Measurements from ENCODE around the gene FGD3. TPM values are rescaled to one million over a fixed set of nuclear protein-coding genes. Genes with fewer than 3 reads are reported as not detected.
A peak's percentile ranks its signal among the peaks of the same experiment; 100 is the strongest.

FGD3 gene
- total RNA-seq, 2 experiments from 2014 or later = 91.0 to 95.7 TPM

GRCh38 chr9:92966518-92966800, 19.1 kb downstream of the FGD3 start:
- ChIA-PET CTCF (interaction anchor here (1.4 to 1.9 kb wide), 3 partner anchors 9 to 20 kb away, joined by 5 to 10 read pairs (median 6); no protein-coding TSS in a partner anchor), POLR2A (interaction anchor here (0.9 to 6.7 kb wide), 14 partner anchors 9 to 296 kb away, joined by 3 to 161 read pairs (median 18); partner anchors contain the start of genes CARD19 and NINJ1)
- ATAC-seq (ENCODE audit: poor library complexity) (no peak), DNase-seq (peak in 3 of 14 experiments; percentile 22 to 44 (median 43))
- Mint-ChIP-seq H3K9me3 (peaks cover 3% of the 10 kb centered on the region), H3K27ac (peak overlapping the region; percentile 99), H3K4me1 (ENCODE audit: low read depth) (peaks cover 78% of the 10 kb centered on the region), H3K4me3 (peak overlapping the region; percentile 94), H3K27me3 (no peaks in the 10 kb centered on the region), H3K36me3 (ENCODE audit: low read depth) (peaks cover 81% of the 10 kb centered on the region)
- peak overlapping the region; percentile 69 for H3K4me3 ChIP-seq (ENCODE audit: low read length)
- H3K36me3 ChIP-seq (ENCODE audit: insufficient read depth, low read length) = peaks cover 52% of the 10 kb centered on the region
- H3K9me3 ChIP-seq (ENCODE audit: control insufficient read depth in 1 of 2, insufficient read depth in 1 of 2, low read length in 2 of 2) = peaks cover 0 to 7% of the 10 kb centered on the region in 2 experiments
- peaks cover 84% of the 10 kb centered on the region for H3K4me1 ChIP-seq (ENCODE audit: insufficient read depth, low read length)
- intact Hi-C loops (cut with DNase I, micrococcal nuclease) = loop anchor here (2.0 to 5.0 kb wide), 2 partner anchors 36 to 96 kb away; no protein-coding TSS in a partner anchor
- peak overlapping the region; percentile 90 to 95 for H3K27ac ChIP-seq (ENCODE audit: low read depth in 1 of 2, low read length in 2 of 2)
- no peaks in the 10 kb centered on the region for H3K27me3 ChIP-seq (ENCODE audit: control insufficient read depth in 1 of 2, insufficient read depth in 2 of 2, low read length in 2 of 2)
- TF ChIP-seq CTCF (IDR thresholded peaks at IDR 0.05) = no peak

- peaks cover 89% of the 10 kb centered on the region for H3K36me3 Mint-ChIP-seq (ENCODE audit: low read depth)
- no peaks in the 10 kb centered on the region for H3K9me3 Mint-ChIP-seq
- Histone ChIP-seq H3K36me3 (ENCODE audit: insufficient read depth, low read length) (peaks cover 54% of the 10 kb centered on the region), H3K27me3 (ENCODE audit: control insufficient read depth in 1 of 2, insufficient read depth in 2 of 2, low read length in 2 of 2) (no peaks in the 10 kb centered on the region), H3K27ac (ENCODE audit: low read depth in 1 of 2, low read length in 2 of 2) (peak overlapping the region; percentile 63 to 95), H3K9me3 (ENCODE audit: control insufficient read depth in 1 of 2, insufficient read depth in 1 of 2, low read length in 2 of 2) (no peaks in the 10 kb centered on the region), H3K4me3 (ENCODE audit: low read length) (peak overlapping the region; percentile 69), H3K4me1 (ENCODE audit: insufficient read depth, low read length) (peaks cover 78% of the 10 kb centered on the region)
- peak in 4 of 14 experiments; percentile 39 to 60 (median 48) for DNase-seq
- POLR2A ChIA-PET = interaction anchor here (1.0 to 6.7 kb wide), 7 partner anchors 9 to 78 kb away, joined by 3 to 161 read pairs (median 3); no protein-coding TSS in a partner anchor
- H3K4me1 Mint-ChIP-seq (ENCODE audit: low read depth) = peaks cover 83% of the 10 kb centered on the region
- H3K27ac Mint-ChIP-seq = peak overlapping the region; percentile 99
- H3K27me3 Mint-ChIP-seq = no peaks in the 10 kb centered on the region
- H3K4me3 Mint-ChIP-seq = peak overlapping the region; percentile 94
- CTCF ChIA-PET = interaction anchor here (1.6 kb wide), 1 partner anchor 34 kb away, joined by 5 read pairs; no protein-coding TSS in a partner anchor
- ATAC-seq (ENCODE audit: poor library complexity) = no peak
- intact Hi-C loops (cut with DNase I, micrococcal nuclease) = loop anchor here (5.0 kb wide), 1 partner anchor 94 kb away; no protein-coding TSS in a partner anchor
- no peak for TF ChIP-seq CTCF (IDR thresholded peaks at IDR 0.05)
These were observed 20.8 kb downstream of the FGD3 start for GRCh38 chr9:92968081-92968480.

GRCh38 chr9:92969516-92970466, 22.5 kb downstream of the FGD3 start:
- intact Hi-C loops (cut with DNase I, micrococcal nuclease) = loop anchor here (2.0 to 5.0 kb wide), 2 partner anchors 13 to 93 kb away; no protein-coding TSS in a partner anchor
- H3K9me3 ChIP-seq (ENCODE audit: control insufficient read depth in 1 of 2, insufficient read depth in 1 of 2, low read length in 2 of 2) = no peaks in the 10 kb centered on the region
- peaks cover 84% of the 10 kb centered on the region for H3K4me1 ChIP-seq (ENCODE audit: insufficient read depth, low read length)
- no peaks in the 10 kb centered on the region for H3K9me3 Mint-ChIP-seq
- no peaks in the 10 kb centered on the region for H3K27me3 ChIP-seq (ENCODE audit: control insufficient read depth in 1 of 2, insufficient read depth in 2 of 2, low read length in 2 of 2)
- ChIA-PET CTCF (interaction anchor here (0.9 kb wide), 1 partner anchor 34 kb away, joined by 3 read pairs; no protein-coding TSS in a partner anchor), POLR2A (interaction anchor here (1.2 to 1.5 kb wide), 2 partner anchors 16 to 114 kb away, joined by 3 read pairs; no protein-coding TSS in a partner anchor)
- TF ChIP-seq CTCF (IDR thresholded peaks at IDR 0.05) = no peak
- H3K4me3 ChIP-seq (ENCODE audit: low read length) = peak overlapping the region; percentile 69
- H3K36me3 Mint-ChIP-seq (ENCODE audit: low read depth) = peaks cover 93% of the 10 kb centered on the region
- DNase-seq (peak in 4 of 14 experiments; percentile 0 to 34 (median 8)), ATAC-seq (ENCODE audit: poor library complexity) (no peak)
- H3K4me3 Mint-ChIP-seq = peak overlapping the region; percentile 94
- peaks cover 69% of the 10 kb centered on the region for H3K36me3 ChIP-seq (ENCODE audit: insufficient read depth, low read length)
- no peaks in the 10 kb centered on the region for H3K27me3 Mint-ChIP-seq
- H3K4me1 Mint-ChIP-seq (ENCODE audit: low read depth) = peaks cover 86% of the 10 kb centered on the region
- peak overlapping the region; percentile 99 for H3K27ac Mint-ChIP-seq
- H3K27ac ChIP-seq (ENCODE audit: low read depth in 1 of 2, low read length in 2 of 2) = peak overlapping the region; percentile 47 to 95
